ENCODE measurements around the gene COMMD10. TPM values are rescaled to one million over a fixed set of nuclear protein-coding genes. Genes with fewer than 3 reads are reported as not detected.

The COMMD10 gene
- total and polyA plus RNA-seq, 2 of the 4 experiments (the other 2 are of a cell fraction) = 12.8 to 20.4 TPM

GRCh38 chr5:116288524-116288923 is 203.7 kb downstream of the COMMD10 start:
- Histone ChIP-seq H3K18ac (ENCODE audit: low read depth, low read length) (no peak overlapping the region), H3K4ac (ENCODE audit: low read depth, low read length) (no peak overlapping the region), H4K8ac (ENCODE audit: low read depth in 2 of 2, low read length in 2 of 2) (no peak overlapping the region), H3K4me3 (ENCODE audit: insufficient read depth, low read depth, low read length) (no peak overlapping the region), H3K27ac (ENCODE audit: insufficient read depth, low read length) (no peak overlapping the region), H3K9me1 (ENCODE audit: insufficient read depth, low read length) (no peaks in the 10 kb centered on the region), H4K91ac (ENCODE audit: insufficient read depth, low read depth, low read length) (no peak overlapping the region), H3K27me3 (ENCODE audit: control insufficient read depth, insufficient read depth, low read length) (no peaks in the 10 kb centered on the region), H3K9me3 (ENCODE audit: control insufficient read depth, insufficient read depth, low read length) (no peaks in the 10 kb centered on the region), H3K4me1 (ENCODE audit: control insufficient read depth, insufficient read depth, low read length) (no peaks in the 10 kb centered on the region; the same call in 1 of the 2 replicates), H2AK5ac (ENCODE audit: low read depth, low read length) (no peak overlapping the region), H2BK5ac (ENCODE audit: low read depth, low read length, poor library complexity, severe bottlenecking) (no peak overlapping the region), H3K79me1 (ENCODE audit: low read depth in 1 of 2, low read length in 2 of 2) (no peaks in the 10 kb centered on the region), H2AK9ac (replicated peaks; ENCODE audit: low read depth, low read length, poor library complexity) (no peak overlapping the region), H2BK20ac (ENCODE audit: low read depth, low read length) (no peak overlapping the region), H2AFZ (replicated peaks; ENCODE audit: low read length, poor library complexity) (no peak overlapping the region), H3K56ac (ENCODE audit: extremely low read depth, insufficient read depth, low read length) (no peak overlapping the region), H3K36me3 (ENCODE audit: control insufficient read depth, insufficient read depth, low read length) (no peaks in the 10 kb centered on the region), H3K4me2 (ENCODE audit: low read depth, low read length) (no peak overlapping the region), H2BK15ac (ENCODE audit: low read depth, low read length) (no peak overlapping the region), H2BK120ac (ENCODE audit: low read depth, low read length) (no peak overlapping the region), H3K14ac (replicated peaks; ENCODE audit: low read depth, low read length) (no peak overlapping the region), H4K5ac (ENCODE audit: low read depth, low read length) (no peak overlapping the region), H3K23ac (ENCODE audit: low read depth, low read length) (no peak overlapping the region), H4K20me1 (ENCODE audit: insufficient read depth, low read length) (no peaks in the 10 kb centered on the region), H3K9ac (ENCODE audit: low read depth, low read length) (no peak overlapping the region)
- POLR2A ChIA-PET (ENCODE audit: unreplicated experiment) = no interaction called here
- no peak for DNase-seq
- TF ChIP-seq POLR2A (IDR thresholded peaks at IDR 0.05; ENCODE audit: low read depth, low read length) (no peak), CHD1 (IDR thresholded peaks at IDR 0.05; ENCODE audit: low read depth, low read length) (no peak), BHLHE40 (IDR thresholded peaks at IDR 0.05; ENCODE audit: low read depth, low read length) (no peak), CEBPB (IDR thresholded peaks at IDR 0.05; ENCODE audit: low read depth, low read length) (no peak), SMC3 (IDR thresholded peaks at IDR 0.05; ENCODE audit: low read depth, low read length) (no peak), MAZ (IDR thresholded peaks at IDR 0.05; ENCODE audit: borderline replicate concordance, low read depth, low read length) (no peak), CTCF (conservative IDR thresholded peaks at IDR 0.05; ENCODE audit: low read depth, low read length) (no peak)
- TF ChIP-seq, protein P1, sequence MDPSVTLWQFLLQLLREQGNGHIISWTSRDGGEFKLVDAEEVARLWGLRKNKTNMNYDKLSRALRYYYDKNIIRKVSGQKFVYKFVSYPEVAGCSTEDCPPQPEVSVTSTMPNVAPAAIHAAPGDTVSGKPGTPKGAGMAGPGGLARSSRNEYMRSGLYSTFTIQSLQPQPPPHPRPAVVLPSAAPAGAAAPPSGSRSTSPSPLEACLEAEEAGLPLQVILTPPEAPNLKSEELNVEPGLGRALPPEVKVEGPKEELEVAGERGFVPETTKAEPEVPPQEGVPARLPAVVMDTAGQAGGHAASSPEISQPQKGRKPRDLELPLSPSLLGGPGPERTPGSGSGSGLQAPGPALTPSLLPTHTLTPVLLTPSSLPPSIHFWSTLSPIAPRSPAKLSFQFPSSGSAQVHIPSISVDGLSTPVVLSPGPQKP (IDR thresholded peaks at IDR 0.05; ENCODE audit: borderline replicate concordance, low read depth, low read length) = no peak
- WGBS, 2 experiments (ENCODE audit: extremely low coverage in 2 of 2, insufficient read length in 1 of 2) = no CpG with 5 or more reads among the region's 2 CpGs
- dilution Hi-C loops (cut with HindIII; ENCODE audit: low sequenced_read_pairs, unreplicated experiment) = no loop called here
- intact Hi-C loops (cut with micrococcal nuclease) = no loop called here
- BruUV-seq (replicated peaks) = no TSS peak
- CTCF ChIA-PET = no interaction called here
- no peak for ATAC-seq (ENCODE audit: low read depth)
- in situ Hi-C loops (cut with MboI; ENCODE audit: low sequenced_read_pairs) = no loop called here

All from IMR-90 (cell line).